HG03060 (cell line): ENCODE data around the gene MCHR2.

ENCODE experiments used
- ATAC-seq: cut with Tn5 transposase; IDR thresholded peaks from one replicate; pipeline ENCODE4 v1.9.1; 2021; ENCODE audit warnings: low read depth, moderate number of reproducible peaks; ENCODE audit not compliant: unreplicated experiment

The MCHR2 gene

GRCh38 chr6:99912657-99913056, 81.4 kb downstream of the MCHR2 start:
- no peak for ATAC-seq

- ATAC-seq, result peak; percentile 97
Observed at GRCh38 chr6:99905209-99906106, 88.6 kb downstream of the MCHR2 start.

- ATAC-seq, result no peak
Observed at GRCh38 chr6:99901596-99902384, 92.2 kb downstream of the MCHR2 start.

- ATAC-seq, result peak; percentile 66
Observed at GRCh38 chr6:99894815-99895214, 99.2 kb downstream of the MCHR2 start.

GRCh38 chr6:99887066-99887465, 107.0 kb downstream of the MCHR2 start:
- ATAC-seq, result no peak

- ATAC-seq, result no peak
Observed at GRCh38 chr6:99885051-99885450, 109.0 kb downstream of the MCHR2 start.

- ATAC-seq, result no peak
Observed at GRCh38 chr6:99882128-99882702, 111.8 kb downstream of the MCHR2 start.

- no peak for ATAC-seq
Observed at GRCh38 chr6:99879431-99879830, 114.6 kb downstream of the MCHR2 start.

- no peak for ATAC-seq
Observed at GRCh38 chr6:99875068-99875467, 119.0 kb downstream of the MCHR2 start.

GRCh38 chr6:99873084-99873483, 120.9 kb downstream of the MCHR2 start:
- ATAC-seq, result no peak

- no peak for ATAC-seq
Observed at GRCh38 chr6:99871641-99872040, 122.4 kb downstream of the MCHR2 start.
